Prostate gland (tissue), 2 donors: ENCODE measurements around the gene METTL26. TPM values are rescaled to one million over a fixed set of nuclear protein-coding genes. Genes with fewer than 3 reads are reported as not detected.
A peak's percentile ranks its signal among the peaks of the same experiment; 100 is the strongest.

ENCODE experiments used
- DNase-seq: peaks from one replicate; pipeline ENCODE4 v3.0.0-alpha.2; 2019; ENCODE audit warnings: low spot score
- H3K27ac ChIP-seq, 2 donors: fragments of 200-600 bp; sonication (generic); 2 replicates each; pipeline ENCODE4 v1.5.1; 2017 to 2019
- H3K27me3 ChIP-seq: fragments of 200-600 bp; sonication (generic); replicated peaks from 2 replicates; pipeline ENCODE4 v1.5.1; 2019; ENCODE audit not compliant: insufficient read depth
- H3K36me3 ChIP-seq, 2 donors: fragments of 200-600 bp; sonication (generic); 1 replicate in 1 of 2; 2 replicates in 1 of 2; pipeline versions ENCODE4 v1.5.1 to v1.8.1; 2017 to 2019
- H3K4me1 ChIP-seq: fragments of 200-600 bp; sonication (generic); replicated peaks from 2 replicates; pipeline ENCODE4 v1.5.1; 2019
- H3K4me3 ChIP-seq, 2 donors: fragments of 200-600 bp; sonication (generic); 2 replicates each; pipeline ENCODE4 v1.5.1; 2017 to 2019
- H3K9me3 ChIP-seq: fragments of 200-600 bp; sonication (generic); 2 replicates; pipeline ENCODE4 v1.5.1; 2017
- POLR2A ChIP-seq: fragments of 450-650 bp; IDR thresholded peaks from one replicate; pipeline ENCODE4 v1.6.1; 2016; ENCODE audit warnings: antibody characterized with exemption, mild to moderate bottlenecking
- POLR2AphosphoS5 ChIP-seq: sonication (generic); formaldehyde crosslinking; IDR thresholded peaks from one replicate; pipeline ENCODE4 v1.6.1; 2017; ENCODE audit warnings: antibody characterized with exemption
- WGBS: methylation state at CpG from one replicate; pipeline ENCODE4 v1.1.5; 2018; 5-methylcytosine and 5-hydroxymethylcytosine counted together
- intact Hi-C: fragments of 100-400 bp; cut with DNase I; formaldehyde crosslinking; loops from one replicate; pipeline ENCODE4 v1.14.2; 2022
- total RNA-seq, 2 donors: library from RNA; depleted of rRNA; stranded (reverse); fragments of >200 nt; gene quantifications; one replicate each; pipeline ENCODE4 v1.1.0, GENCODE V29; 2016
- TF ChIP-seq, protein P1 (sequence below), 4 experiments: fragments of 200-600 bp in 2 of 4; fragments of 450-650 bp in 2 of 4; sonication (generic) in 2 of 4; IDR thresholded peaks; 1 replicate in 3 of 4; 2 replicates in 1 of 4; pipeline ENCODE4 v1.5.1; 2016 to 2019; ENCODE audit warnings: antibody characterized with exemption in 4 of 4, mild to moderate bottlenecking in 2 of 4, moderate library complexity in 2 of 4

The METTL26 gene
- total RNA-seq, 2 donors from 2014 or later: 179 to 207 TPM

DNA sequence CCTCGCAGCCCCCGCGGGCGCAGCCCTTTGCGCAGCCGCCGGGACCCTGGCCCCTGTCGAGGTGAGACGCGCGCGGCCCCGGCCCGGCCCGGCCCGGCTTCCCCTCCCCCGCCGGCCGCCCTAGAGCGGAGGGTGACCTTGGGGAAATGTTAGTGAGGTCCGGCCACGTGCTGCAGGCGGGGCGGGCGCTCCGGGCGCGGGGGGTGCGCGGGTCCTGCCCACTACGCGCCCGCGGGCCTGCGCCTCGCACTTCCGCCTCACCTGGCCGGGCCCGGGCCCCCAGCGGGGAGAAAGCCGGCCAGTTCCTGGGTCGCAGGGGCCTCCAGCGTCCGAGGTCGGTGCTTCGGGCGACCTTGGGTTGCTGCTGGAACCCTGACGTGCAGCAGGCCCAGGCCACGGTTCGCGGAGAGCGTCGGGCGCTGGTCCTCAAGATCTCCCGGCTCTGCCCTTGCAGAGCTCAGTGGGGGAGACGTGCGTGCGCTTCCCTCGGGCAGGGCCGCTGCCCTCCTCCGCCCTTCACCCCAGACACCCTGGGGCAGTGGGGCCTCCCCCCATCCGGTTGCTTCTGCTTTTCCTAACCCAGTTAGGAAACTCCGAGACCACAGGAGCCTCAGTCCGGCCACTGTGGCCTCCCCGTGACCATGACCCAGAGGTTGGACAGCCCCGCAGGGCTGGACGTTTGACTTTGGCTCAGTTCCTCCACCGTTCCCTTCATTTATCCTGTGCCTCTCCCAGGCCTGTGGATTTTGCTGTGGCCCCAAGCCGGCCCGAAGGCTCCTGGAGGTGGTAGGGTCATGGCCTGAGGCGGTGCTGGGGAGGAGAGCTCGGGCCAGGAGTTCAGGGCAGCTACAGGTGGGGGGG, 6.3 kb upstream of the METTL26 start:
- Histone ChIP-seq H3K27me3 (no peaks in the 10 kb centered on the region), H3K4me1 (peaks cover 7% of the 10 kb centered on the region), H3K4me3 (peak overlapping the region; percentile 78 to 83), H3K9me3 (no peaks in the 10 kb centered on the region), H3K27ac (peak overlapping the region; percentile 78 to 80), H3K36me3 (no peaks in the 10 kb centered on the region)
- TF ChIP-seq POLR2A (no peak), POLR2AphosphoS5 (no peak)
- TF ChIP-seq, protein P1, sequence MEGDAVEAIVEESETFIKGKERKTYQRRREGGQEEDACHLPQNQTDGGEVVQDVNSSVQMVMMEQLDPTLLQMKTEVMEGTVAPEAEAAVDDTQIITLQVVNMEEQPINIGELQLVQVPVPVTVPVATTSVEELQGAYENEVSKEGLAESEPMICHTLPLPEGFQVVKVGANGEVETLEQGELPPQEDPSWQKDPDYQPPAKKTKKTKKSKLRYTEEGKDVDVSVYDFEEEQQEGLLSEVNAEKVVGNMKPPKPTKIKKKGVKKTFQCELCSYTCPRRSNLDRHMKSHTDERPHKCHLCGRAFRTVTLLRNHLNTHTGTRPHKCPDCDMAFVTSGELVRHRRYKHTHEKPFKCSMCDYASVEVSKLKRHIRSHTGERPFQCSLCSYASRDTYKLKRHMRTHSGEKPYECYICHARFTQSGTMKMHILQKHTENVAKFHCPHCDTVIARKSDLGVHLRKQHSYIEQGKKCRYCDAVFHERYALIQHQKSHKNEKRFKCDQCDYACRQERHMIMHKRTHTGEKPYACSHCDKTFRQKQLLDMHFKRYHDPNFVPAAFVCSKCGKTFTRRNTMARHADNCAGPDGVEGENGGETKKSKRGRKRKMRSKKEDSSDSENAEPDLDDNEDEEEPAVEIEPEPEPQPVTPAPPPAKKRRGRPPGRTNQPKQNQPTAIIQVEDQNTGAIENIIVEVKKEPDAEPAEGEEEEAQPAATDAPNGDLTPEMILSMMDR (IDR thresholded peaks at IDR 0.05): no peak
- intact Hi-C loops: no loop called here
- WGBS: 8% methylated on average over 63 of the region's 72 CpGs
- peak; percentile 44 for DNase-seq

GRCh38 chr16:641326-642188, 5.5 kb upstream of the METTL26 start, which contains the start of gene MCRIP2:
Gene MCRIP2 (plus strand): TSS chr16:641828. CDS start chr16:641992, 164 bp downstream.
- H3K36me3 ChIP-seq: no peaks in the 10 kb centered on the region
- DNase-seq: peak; percentile 73
- TF ChIP-seq POLR2AphosphoS5: peak; percentile 38
- peak; percentile 43 for TF ChIP-seq POLR2A
- TF ChIP-seq, protein P1 (IDR thresholded peaks at IDR 0.05): no peak
- H3K4me3 ChIP-seq: peak within 1 kb of the TSS; percentile 78 to 83
- WGBS: 1% methylated on average over 30 of the region's 81 CpGs
- no peaks in the 10 kb centered on the region for H3K27me3 ChIP-seq
- peaks cover 6% of the 10 kb centered on the region for H3K4me1 ChIP-seq
- H3K27ac ChIP-seq: peak within 1 kb of the TSS; percentile 78 to 80
- no peaks in the 10 kb centered on the region for H3K9me3 ChIP-seq
- intact Hi-C loops: no loop called here

DNA sequence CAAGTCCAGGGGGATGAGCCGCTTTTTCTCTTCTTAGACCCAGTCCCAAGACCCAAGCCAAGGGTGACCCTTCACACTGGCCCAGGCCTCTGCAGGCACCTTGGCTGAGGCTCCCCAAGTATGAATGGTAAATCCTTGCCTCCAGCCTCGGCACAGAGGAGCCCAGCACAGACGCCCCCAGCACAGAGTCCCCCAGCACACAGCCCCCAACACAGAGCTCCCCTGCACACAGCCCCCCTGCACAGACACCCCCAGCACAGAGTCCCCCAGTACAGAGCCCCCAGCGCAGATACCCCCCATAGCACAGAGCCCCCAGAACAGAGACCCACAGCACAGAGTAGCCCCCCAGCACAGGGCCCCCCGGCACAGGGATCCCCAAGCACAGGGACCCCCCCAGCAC, 4.5 kb upstream of the METTL26 start:
- TF ChIP-seq POLR2AphosphoS5 (no peak), POLR2A (no peak)
- TF ChIP-seq, protein P1 (IDR thresholded peaks at IDR 0.05): no peak
- no peaks in the 10 kb centered on the region for H3K9me3 ChIP-seq
- WGBS: 85% methylated on average over 3 of the region's 5 CpGs
- intact Hi-C loops: no loop called here
- DNase-seq: no peak
- no peaks in the 10 kb centered on the region for H3K27me3 ChIP-seq
- H3K36me3 ChIP-seq: no peaks in the 10 kb centered on the region
- H3K4me1 ChIP-seq: peaks cover 6% of the 10 kb centered on the region
- H3K4me3 ChIP-seq: no peak overlapping the region
- H3K27ac ChIP-seq: no peak overlapping the region

- Histone ChIP-seq H3K4me3 (no peak overlapping the region), H3K4me1 (peaks cover 15% of the 10 kb centered on the region), H3K9me3 (no peaks in the 10 kb centered on the region), H3K36me3 (no peaks in the 10 kb centered on the region), H3K27ac (no peak overlapping the region), H3K27me3 (no peaks in the 10 kb centered on the region)
- TF ChIP-seq, protein P1 (IDR thresholded peaks at IDR 0.05): no peak
- no peak for TF ChIP-seq POLR2A
- no peak for TF ChIP-seq POLR2AphosphoS5
- DNase-seq: no peak
- intact Hi-C loops: no loop called here
- WGBS: 74% methylated on average over 9 of the region's 9 CpGs
Observed at GRCh38 chr16:638836-639235, 2.7 kb upstream of the METTL26 start.
